Keratinocyte (primary cell): ENCODE results near the gene LRTM1. TPM values are rescaled to one million over a fixed set of nuclear protein-coding genes. Genes with fewer than 3 reads are reported as not detected.
A peak's percentile ranks its signal among the peaks of the same experiment; 100 is the strongest.

Source experiments
- DNase-seq: peaks from one replicate; pipeline ENCODE4 v3.0.0-alpha.2; 2011; ENCODE audit warnings: low read depth, missing footprints, low spot score
- FAIRE-seq: peaks from 2 replicates; lab custom pipeline; 2011; peaks lifted over from hg19 to GRCh38; lab: Jason Lieb, UNC
- H2AFZ ChIP-seq: 2 replicates; pipeline ENCODE4 v1.6.0; 2012; ENCODE audit warnings: low read length, control low read depth, inconsistent platforms; ENCODE audit not compliant: control insufficient read depth
- H3K27ac ChIP-seq: 2 replicates; pipeline ENCODE4 v1.5.1; 2011; ENCODE audit warnings: low read length; ENCODE audit not compliant: control insufficient read depth, insufficient read depth
- H3K27me3 ChIP-seq: 3 replicates; pipeline ENCODE4 v1.6.0; 2011; ENCODE audit warnings: low read length; ENCODE audit not compliant: control insufficient read depth, insufficient read depth; ENCODE audit errors: extremely low read depth
- H3K36me3 ChIP-seq, 2 experiments: 2 replicates in 1 of 2; 3 replicates in 1 of 2; pipeline ENCODE4 v1.5.1; 2011; ENCODE audit warnings: low read length in 2 of 2, mild to moderate bottlenecking in 1 of 2; ENCODE audit not compliant: control insufficient read depth in 2 of 2, insufficient read depth in 2 of 2; ENCODE audit errors: extremely low read depth in 1 of 2
- H3K4me1 ChIP-seq: 3 replicates; pipeline ENCODE4 v1.5.1; 2011; ENCODE audit warnings: low read length; ENCODE audit not compliant: control insufficient read depth, insufficient read depth; ENCODE audit errors: extremely low read depth
- H3K4me2 ChIP-seq: 3 replicates; pipeline ENCODE4 v1.6.0; 2011; ENCODE audit warnings: low read depth, low read length; ENCODE audit not compliant: control insufficient read depth, insufficient read depth; ENCODE audit errors: extremely low read depth
- H3K4me3 ChIP-seq, 3 experiments: fragments of 200-600 bp in 1 of 3; sonication (generic) in 1 of 3; 2 replicates in 2 of 3; 3 replicates in 1 of 3; pipeline ENCODE4 v1.5.1; 2011 to 2016; ENCODE audit warnings: low read length in 3 of 3, mild to moderate bottlenecking in 3 of 3, control low read depth in 2 of 3, inconsistent platforms in 1 of 3, low read depth in 1 of 3, mixed read lengths in 1 of 3, mixed run types in 1 of 3, moderate library complexity in 1 of 3; ENCODE audit not compliant: control insufficient read depth in 2 of 3, insufficient read depth in 2 of 3; ENCODE audit errors: extremely low read depth in 1 of 3
- H3K79me2 ChIP-seq: 2 replicates; pipeline ENCODE4 v1.6.0; 2012; ENCODE audit warnings: low read length; ENCODE audit not compliant: control insufficient read depth, insufficient read depth
- H3K9ac ChIP-seq: 3 replicates; pipeline ENCODE4 v1.6.0; 2011; ENCODE audit warnings: low read length; ENCODE audit not compliant: control insufficient read depth, insufficient read depth; ENCODE audit errors: extremely low read depth
- H3K9me1 ChIP-seq: 3 replicates; pipeline ENCODE4 v1.6.0; 2011; ENCODE audit warnings: low read length; ENCODE audit not compliant: control insufficient read depth, insufficient read depth; ENCODE audit errors: extremely low read depth
- H3K9me3 ChIP-seq: 2 replicates; pipeline ENCODE4 v1.5.1; 2012; ENCODE audit warnings: low read depth, low read length; ENCODE audit not compliant: control insufficient read depth
- H4K20me1 ChIP-seq: 3 replicates; pipeline ENCODE4 v1.6.0; 2011; ENCODE audit warnings: low read length; ENCODE audit not compliant: control insufficient read depth, insufficient read depth; ENCODE audit errors: extremely low read depth
- CTCF ChIP-seq, 3 experiments: IDR thresholded peaks in 1 of 3; conservative IDR thresholded peaks in 1 of 3; optimal IDR thresholded peaks in 1 of 3; 2 replicates in 2 of 3; 3 replicates in 1 of 3; pipeline versions ENCODE3 to v1.5.1; 2011; ENCODE audit warnings: low read length in 3 of 3, mild to moderate bottlenecking in 3 of 3, moderate library complexity in 2 of 3, control low read depth in 1 of 3, inconsistent platforms in 1 of 3; ENCODE audit not compliant: insufficient read depth in 2 of 3; ENCODE audit errors: extremely low read depth in 1 of 3
- EZH2 ChIP-seq: IDR thresholded peaks from one replicate; pipeline ENCODE4 v1.6.1; 2012; ENCODE audit warnings: inconsistent platforms, mild to moderate bottlenecking, low read length, moderate library complexity
- dilution Hi-C: fragments of 300-500 bp; cut with MboI; formaldehyde crosslinking; loops from one replicate; pipeline ENCODE4 v1.7.0; 2020; ENCODE audit warnings: low sequenced_read_pairs; ENCODE audit not compliant: extremely low pct_ligation_motif_present
- polyA plus RNA-seq, 5 experiments: library from polyadenylated mRNA; depleted of rRNA in 3 of 5; stranded (reverse) in 3 of 5; stranded (forward) in 1 of 5; unstranded in 1 of 5; fragments of >200 nt; gene quantifications; 1 replicate in 1 of 5; 2 replicates in 3 of 5; 3 replicates in 1 of 5; pipeline versions ENCODE4 v1.2.1 to v1.2.3, GENCODE V29; 2011 to 2012; ENCODE audit warnings: missing spikeins in 2 of 5, low read depth in 1 of 5, low replicate concordance in 1 of 5

LRTM1 gene
- polyA plus RNA-seq, 1 donor (not counting 4 experiments of a cell fraction or from before 2014, with no cell fraction given): not detected

GRCh38 chr3:54962200-54962599 is 34.3 kb upstream of the LRTM1 start:
- Histone ChIP-seq H3K9me1 (no peaks in the 10 kb centered on the region), H4K20me1 (no peaks in the 10 kb centered on the region), H3K4me2 (peak overlapping the region; percentile 14), H3K27ac (no peak overlapping the region), H3K27me3 (no peaks in the 10 kb centered on the region), H3K9ac (no peak overlapping the region), H3K4me1 (peaks cover 4% of the 10 kb centered on the region), H3K9me3 (no peaks in the 10 kb centered on the region), H3K79me2 (no peaks in the 10 kb centered on the region), H2AFZ (no peak overlapping the region), H3K36me3 (no peaks in the 10 kb centered on the region), H3K4me3 (no peak overlapping the region)
- DNase-seq (no peak), FAIRE-seq (no peak)
- TF ChIP-seq CTCF (optimal IDR thresholded peaks at IDR 0.05 in 1 of 3, IDR thresholded peaks at IDR 0.05 in 1 of 3, conservative IDR thresholded peaks at IDR 0.05 in 1 of 3; ENCODE audit: extremely low read depth in 1 of 3, insufficient read depth in 2 of 3, low read length in 3 of 3): no peak
- TF ChIP-seq EZH2: no peak
- dilution Hi-C loops: no loop called here

- Histone ChIP-seq H3K4me1 (peaks cover 4% of the 10 kb centered on the region), H3K27me3 (no peaks in the 10 kb centered on the region), H3K9me3 (no peaks in the 10 kb centered on the region), H3K4me2 (no peak overlapping the region), H3K4me3 (no peak overlapping the region), H3K36me3 (no peaks in the 10 kb centered on the region), H3K79me2 (no peaks in the 10 kb centered on the region), H3K9ac (no peak overlapping the region), H4K20me1 (no peaks in the 10 kb centered on the region), H2AFZ (no peak overlapping the region), H3K9me1 (no peaks in the 10 kb centered on the region), H3K27ac (no peak overlapping the region)
- DNase-seq (no peak), FAIRE-seq (no peak)
- dilution Hi-C loops: no loop called here
- no peak for TF ChIP-seq CTCF (optimal IDR thresholded peaks at IDR 0.05 in 1 of 3, IDR thresholded peaks at IDR 0.05 in 1 of 3, conservative IDR thresholded peaks at IDR 0.05 in 1 of 3; ENCODE audit: extremely low read depth in 1 of 3, insufficient read depth in 2 of 3, low read length in 3 of 3)
- TF ChIP-seq EZH2: no peak
Observed at GRCh38 chr3:54960701-54961100, 32.8 kb upstream of the LRTM1 start.
